Testis (tissue), 2 donors: ENCODE measurements around the gene IL16.

ENCODE experiments used
- POLR2A ChIP-seq: fragments of 450-650 bp; IDR thresholded peaks from one replicate; pipeline ENCODE4 v1.6.1; 2017; ENCODE audit warnings: antibody characterized with exemption, mild to moderate bottlenecking, moderate library complexity
- TF ChIP-seq, protein P1 (sequence below), 3 experiments: fragments of 450-650 bp in 2 of 3; fragments of 200-600 bp in 1 of 3; sonication (generic) in 1 of 3; IDR thresholded peaks; one replicate each; pipeline ENCODE4 v1.5.1; 2016 to 2019; ENCODE audit warnings: antibody characterized with exemption in 3 of 3, mild to moderate bottlenecking in 2 of 3, moderate library complexity in 1 of 3

- TF ChIP-seq, protein P1, sequence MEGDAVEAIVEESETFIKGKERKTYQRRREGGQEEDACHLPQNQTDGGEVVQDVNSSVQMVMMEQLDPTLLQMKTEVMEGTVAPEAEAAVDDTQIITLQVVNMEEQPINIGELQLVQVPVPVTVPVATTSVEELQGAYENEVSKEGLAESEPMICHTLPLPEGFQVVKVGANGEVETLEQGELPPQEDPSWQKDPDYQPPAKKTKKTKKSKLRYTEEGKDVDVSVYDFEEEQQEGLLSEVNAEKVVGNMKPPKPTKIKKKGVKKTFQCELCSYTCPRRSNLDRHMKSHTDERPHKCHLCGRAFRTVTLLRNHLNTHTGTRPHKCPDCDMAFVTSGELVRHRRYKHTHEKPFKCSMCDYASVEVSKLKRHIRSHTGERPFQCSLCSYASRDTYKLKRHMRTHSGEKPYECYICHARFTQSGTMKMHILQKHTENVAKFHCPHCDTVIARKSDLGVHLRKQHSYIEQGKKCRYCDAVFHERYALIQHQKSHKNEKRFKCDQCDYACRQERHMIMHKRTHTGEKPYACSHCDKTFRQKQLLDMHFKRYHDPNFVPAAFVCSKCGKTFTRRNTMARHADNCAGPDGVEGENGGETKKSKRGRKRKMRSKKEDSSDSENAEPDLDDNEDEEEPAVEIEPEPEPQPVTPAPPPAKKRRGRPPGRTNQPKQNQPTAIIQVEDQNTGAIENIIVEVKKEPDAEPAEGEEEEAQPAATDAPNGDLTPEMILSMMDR (IDR thresholded peaks at IDR 0.05) = no peak
- no peak for TF ChIP-seq POLR2A
Measured at GRCh38 chr15:81255958-81256320, 59.3 kb downstream of the IL16 start.
